LHCN-M2 (cell line): Measurements from ENCODE around the gene LIPJ. TPM values are rescaled to one million over a fixed set of nuclear protein-coding genes. Genes with fewer than 3 reads are reported as not detected.

Source experiments
- DNase-seq: peaks from one replicate; pipeline ENCODE4 v3.0.0-alpha.2; 2012; ENCODE audit warnings: low read depth
- polyA plus RNA-seq: library from polyadenylated mRNA; unstranded; fragments of >200 nt; gene quantifications from one replicate; pipeline ENCODE4 v1.2.1, GENCODE V29; 2012; ENCODE audit warnings: missing spikeins
- total RNA-seq: library from RNA; depleted of rRNA; stranded (reverse); fragments of >200 nt; gene quantifications from 2 replicates; pipeline ENCODE4 v1.2.3, GENCODE V29; 2014; rRNA removed

Gene LIPJ
- total RNA-seq, result not detected in 2 replicates
- polyA plus RNA-seq, result not detected

- DNase-seq, result no peak
Observed at GRCh38 chr10:88586462-88586861, at the start of gene LIPJ. Gene LIPJ (plus strand): TSS chr10:88586762. CDS start chr10:88590688, 3,926 bp downstream.

GRCh38 chr10:88537322-88537721, 49.2 kb upstream of the LIPJ start:
- no peak for DNase-seq

- peak; percentile 96 for DNase-seq
Observed at GRCh38 chr10:88538048-88538447, 48.5 kb upstream of the LIPJ start.

- no peak for DNase-seq
Observed at GRCh38 chr10:88540351-88540750, 46.2 kb upstream of the LIPJ start.

- DNase-seq, result peak; percentile 54
Observed at GRCh38 chr10:88541116-88541626, 45.4 kb upstream of the LIPJ start.

- DNase-seq, result no peak
Observed at GRCh38 chr10:88542522-88542921, 44.0 kb upstream of the LIPJ start.

GRCh38 chr10:88544140-88544870, 42.3 kb upstream of the LIPJ start:
- DNase-seq, result no peak

- no peak for DNase-seq
Observed at GRCh38 chr10:88545359-88545758, 41.2 kb upstream of the LIPJ start.

GRCh38 chr10:88546497-88546896, 40.1 kb upstream of the LIPJ start:
- DNase-seq, result no peak

- no peak for DNase-seq
Observed at GRCh38 chr10:88551246-88551645, 35.3 kb upstream of the LIPJ start.

GRCh38 chr10:88553116-88553752, 33.3 kb upstream of the LIPJ start:
- peak; percentile 85 for DNase-seq

GRCh38 chr10:88555190-88555908, 31.2 kb upstream of the LIPJ start:
- no peak for DNase-seq

- no peak for DNase-seq
Observed at GRCh38 chr10:88557256-88557655, 29.3 kb upstream of the LIPJ start.

- DNase-seq, result peak; percentile 77
Observed at GRCh38 chr10:88557658-88558057, 28.9 kb upstream of the LIPJ start.

- no peak for DNase-seq
Observed at GRCh38 chr10:88562152-88562551, 24.4 kb upstream of the LIPJ start.

- DNase-seq, result peak; percentile 60
Observed at GRCh38 chr10:88565072-88565471, 21.5 kb upstream of the LIPJ start.

- DNase-seq, result no peak
Observed at GRCh38 chr10:88582411-88582805, 4.2 kb upstream of the LIPJ start.

- no peak for DNase-seq
Observed at GRCh38 chr10:88582806-88583583, 3.6 kb upstream of the LIPJ start, which contains the start of gene RNLS. Gene RNLS (minus strand): TSS chr10:88583318.

GRCh38 chr10:88583584-88583957, 3.0 kb upstream of the LIPJ start:
- DNase-seq, result no peak

- DNase-seq, result no peak
Observed at GRCh38 chr10:88592381-88592780, 5.8 kb downstream of the LIPJ start.

GRCh38 chr10:88592906-88593305, 6.3 kb downstream of the LIPJ start:
- no peak for DNase-seq
